Erythroblast (primary cell): Measurements from ENCODE around the gene CCDC187.

Experiments
- GATA1 ChIP-seq: IDR thresholded peaks from 2 replicates; pipeline ENCODE4 v1.6.1; 2011; ENCODE audit warnings: low read depth, mild to moderate bottlenecking, control low read depth, low read length, moderate library complexity
- POLR2A ChIP-seq: IDR thresholded peaks from 2 replicates; pipeline ENCODE4 v1.6.1; 2011; ENCODE audit warnings: mild to moderate bottlenecking, low read length

DNA sequence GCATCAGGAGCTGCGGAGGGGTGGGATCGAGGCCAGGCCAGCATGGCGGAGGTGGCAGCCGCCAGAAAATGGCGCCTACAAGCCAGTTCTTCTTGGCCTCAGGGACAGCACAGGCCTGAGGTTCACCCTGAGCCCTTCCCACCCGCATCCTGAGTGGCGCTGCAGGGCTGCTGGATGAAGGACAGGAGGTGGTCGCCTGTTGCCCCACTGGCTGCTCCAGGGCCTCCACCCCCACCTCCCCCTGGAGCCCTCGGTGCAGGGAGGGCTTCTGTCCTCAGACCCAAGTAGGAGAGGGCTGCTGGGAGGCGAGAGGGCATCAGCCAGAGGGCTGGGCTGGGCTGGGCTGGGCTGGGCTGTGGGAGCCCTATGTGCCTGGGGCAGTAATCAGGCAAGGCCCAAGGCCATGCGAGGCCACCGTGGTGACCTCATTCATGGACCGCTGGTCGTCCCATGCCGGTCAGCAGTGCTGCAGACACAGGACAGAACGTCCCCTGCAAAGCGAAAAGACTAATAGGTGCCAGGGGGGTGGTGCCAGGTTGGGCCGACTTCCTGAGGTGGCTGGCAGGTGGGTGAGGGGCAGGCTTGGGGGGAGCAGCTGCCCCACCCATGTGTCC, 37.3 kb upstream of the CCDC187 start:
- TF ChIP-seq POLR2A (no peak), GATA1 (no peak)
